ENCODE data around the gene SARDH.

- TF ChIP-seq POLR2A (IDR thresholded peaks at IDR 0.05): no peak
- TF ChIP-seq CTCF (IDR thresholded peaks at IDR 0.05): no peak
These were observed 108.7 kb downstream of the SARDH start for GRCh38 chr9:133629221-133630110.
